H1 (cell line): ENCODE data around the gene SSTR4. TPM values are rescaled to one million over a fixed set of nuclear protein-coding genes. Genes with fewer than 3 reads are reported as not detected.
A peak's percentile ranks its signal among the peaks of the same experiment; 100 is the strongest.

Source experiments
- CTCF ChIA-PET: fragments of 300-600 bp; sonication (Branson Sonifier 250); formaldehyde crosslinking; loops from one replicate; lab custom pipeline; 2021; ENCODE audit not compliant: partially characterized antibody; lab: Charles Lee
- POLR2A ChIA-PET: fragments of 300-600 bp; sonication (Branson Sonifier 250); formaldehyde crosslinking; loops from one replicate; lab custom pipeline; 2021; ENCODE audit warnings: inconsistent platforms; ENCODE audit not compliant: partially characterized antibody; lab: Charles Lee
- DNase-seq, 2 experiments: peaks; one replicate each; pipeline versions ENCODE4 v3.0.0 to v3.0.0-alpha.2; 2010 to 2022; ENCODE audit warnings: low spot score in 2 of 2, low read depth in 1 of 2, mixed read lengths in 1 of 2
- FAIRE-seq: peaks from 2 replicates; lab custom pipeline; 2011; peaks lifted over from hg19 to GRCh38; lab: Jason Lieb, UNC
- H2AFZ ChIP-seq: 2 replicates; pipeline ENCODE4 v1.8.1; 2012; ENCODE audit warnings: low read length, inconsistent platforms
- H2AK5ac ChIP-seq: 2 replicates; pipeline ENCODE4 v1.6.1; 2013; ENCODE audit warnings: low read depth, low read length
- H2BK120ac ChIP-seq: replicated peaks from 2 replicates; pipeline ENCODE3; 2013; ENCODE audit warnings: low read depth, low read length, inconsistent platforms
- H2BK12ac ChIP-seq: 2 replicates; pipeline ENCODE4 v1.6.1; 2013; ENCODE audit warnings: low read depth, low read length
- H2BK15ac ChIP-seq: 2 replicates; pipeline ENCODE4 v1.6.1; 2013; ENCODE audit warnings: low read length
- H2BK20ac ChIP-seq: 2 replicates; pipeline ENCODE4 v1.6.1; 2013; ENCODE audit warnings: low read length
- H2BK5ac ChIP-seq: 2 replicates; pipeline ENCODE4 v1.6.1; 2013; ENCODE audit warnings: low read depth, low read length
- H3K14ac ChIP-seq: 2 replicates; pipeline ENCODE4 v1.6.1; 2013; ENCODE audit warnings: inconsistent platforms; ENCODE audit not compliant: insufficient read length
- H3K18ac ChIP-seq: 2 replicates; pipeline ENCODE4 v1.6.1; 2013; ENCODE audit warnings: low read length; ENCODE audit errors: extremely low read depth
- H3K23ac ChIP-seq: 2 replicates; pipeline ENCODE4 v1.6.1; 2013; ENCODE audit warnings: inconsistent platforms; ENCODE audit not compliant: insufficient read length
- H3K23me2 ChIP-seq: 2 replicates; pipeline ENCODE4 v1.6.1; 2013; ENCODE audit warnings: low read depth, low read length
- H3K27ac ChIP-seq: 2 replicates; pipeline ENCODE4 v1.6.1; 2011; ENCODE audit warnings: low read depth, low read length, inconsistent platforms
- H3K27me3 ChIP-seq, 4 experiments: replicated peaks in 1 of 4; 1 replicate in 1 of 4; 2 replicates in 3 of 4; pipeline versions ENCODE4 v1.6.1 to v1.8.1; 2011 to 2013; ENCODE audit warnings: low read length in 3 of 4, mild to moderate bottlenecking in 3 of 4, inconsistent platforms in 2 of 4, mixed read lengths in 2 of 4, moderate library complexity in 1 of 4; ENCODE audit not compliant: control insufficient read depth in 3 of 4, insufficient read depth in 3 of 4; ENCODE audit errors: extremely low read depth in 1 of 4
- H3K36me3 ChIP-seq, 4 experiments: 2 replicates each; pipeline versions ENCODE4 v1.6.1 to v1.8.1; 2011 to 2013; ENCODE audit warnings: mild to moderate bottlenecking in 4 of 4, low read length in 3 of 4, moderate library complexity in 2 of 4, control low read depth in 1 of 4, inconsistent platforms in 1 of 4; ENCODE audit not compliant: insufficient read depth in 4 of 4, control insufficient read depth in 2 of 4
- H3K4ac ChIP-seq: replicated peaks from 2 replicates; pipeline ENCODE3; 2013; ENCODE audit warnings: low read length, low read depth, mixed read lengths, inconsistent platforms; ENCODE audit not compliant: insufficient read length
- H3K4me1 ChIP-seq, 4 experiments: replicated peaks in 1 of 4; 1 replicate in 1 of 4; 2 replicates in 3 of 4; pipeline versions ENCODE4 v1.6.1 to v1.8.1; 2011 to 2013; ENCODE audit warnings: low read length in 3 of 4, inconsistent platforms in 2 of 4, mixed read lengths in 1 of 4; ENCODE audit not compliant: insufficient read depth in 4 of 4, control insufficient read depth in 3 of 4
- H3K4me2 ChIP-seq, 2 experiments: 2 replicates each; pipeline versions ENCODE4 v1.6.1 to v1.8.1; 2011 to 2013; ENCODE audit warnings: low read depth in 2 of 2, low read length in 2 of 2, control low read depth in 1 of 2, inconsistent platforms in 1 of 2, mild to moderate bottlenecking in 1 of 2; ENCODE audit not compliant: insufficient read depth in 1 of 2
- H3K4me3 ChIP-seq, 4 experiments: fragments of 200-600, 300-600 bp in 1 of 4; sonication (generic), shearing (Covaris generic), sonication (Bioruptor Twin) in 1 of 4; 2 replicates each; pipeline versions ENCODE4 v1.5.1 to v1.8.1; 2011 to 2016; ENCODE audit warnings: low read length in 4 of 4, low read depth in 3 of 4, control low read depth in 2 of 4, inconsistent platforms in 2 of 4, mild to moderate bottlenecking in 2 of 4, mixed read lengths in 1 of 4, moderate library complexity in 1 of 4; ENCODE audit not compliant: insufficient read depth in 2 of 4; ENCODE audit errors: extremely low read depth in 1 of 4
- H3K56ac ChIP-seq: replicated peaks from 2 replicates; pipeline ENCODE3; 2013; ENCODE audit warnings: low read depth, mild to moderate bottlenecking, mixed read lengths, low read length, inconsistent platforms; ENCODE audit not compliant: insufficient read length
- H3K79me1 ChIP-seq: 2 replicates; pipeline ENCODE4 v1.6.1; 2013; ENCODE audit warnings: low read depth, low read length, control low read depth
- H3K79me2 ChIP-seq, 2 experiments: 2 replicates each; pipeline versions ENCODE4 v1.6.1 to v1.8.1; 2012 to 2013; ENCODE audit warnings: low read length in 2 of 2, mild to moderate bottlenecking in 2 of 2, inconsistent platforms in 1 of 2; ENCODE audit not compliant: insufficient read depth in 2 of 2, control insufficient read depth in 1 of 2
- H3K9ac ChIP-seq, 4 experiments: replicated peaks in 1 of 4; 1 replicate in 1 of 4; 2 replicates in 3 of 4; pipeline versions ENCODE4 v1.6.1 to v1.8.1; 2011 to 2013; ENCODE audit warnings: low read depth in 3 of 4, low read length in 3 of 4, control low read depth in 2 of 4, mild to moderate bottlenecking in 2 of 4, moderate library complexity in 2 of 4, inconsistent platforms in 1 of 4; ENCODE audit errors: extremely low read depth in 1 of 4
- H3K9me3 ChIP-seq, 2 experiments: 2 replicates each; pipeline versions ENCODE4 v1.6.1 to v1.8.1; 2012 to 2013; ENCODE audit warnings: mild to moderate bottlenecking in 2 of 2, moderate library complexity in 2 of 2, control low read depth in 1 of 2, inconsistent platforms in 1 of 2, low read depth in 1 of 2, low read length in 1 of 2, mixed read lengths in 1 of 2; ENCODE audit not compliant: insufficient read depth in 2 of 2
- H4K20me1 ChIP-seq, 2 experiments: replicated peaks in 1 of 2; 2 replicates each; pipeline versions ENCODE3 to v1.8.1; 2011 to 2013; ENCODE audit warnings: inconsistent platforms in 2 of 2, low read length in 2 of 2, mild to moderate bottlenecking in 1 of 2; ENCODE audit not compliant: insufficient read depth in 2 of 2, control insufficient read depth in 1 of 2
- H4K5ac ChIP-seq: 2 replicates; pipeline ENCODE4 v1.6.1; 2013; ENCODE audit warnings: low read length, low read depth, mixed read lengths, inconsistent platforms; ENCODE audit not compliant: insufficient read length
- H4K8ac ChIP-seq: 2 replicates; pipeline ENCODE4 v1.8.0; 2013; ENCODE audit warnings: mild to moderate bottlenecking, moderate library complexity, low read length, inconsistent platforms; ENCODE audit not compliant: insufficient read depth; ENCODE audit errors: extremely low read depth
- H4K91ac ChIP-seq: replicated peaks from 2 replicates; pipeline ENCODE3; 2013; ENCODE audit warnings: low read length, mixed read lengths, inconsistent platforms; ENCODE audit not compliant: insufficient read length
- ATF3 ChIP-seq: IDR thresholded peaks from 2 replicates; pipeline ENCODE4 v1.6.1; 2011; ENCODE audit warnings: low read depth, mild to moderate bottlenecking, low read length; ENCODE audit not compliant: insufficient read depth
- BACH1 ChIP-seq: IDR thresholded peaks from 2 replicates; pipeline ENCODE4 v1.6.1; 2012; ENCODE audit warnings: low read length, improper control_type of control experiment
- BRCA1 ChIP-seq: IDR thresholded peaks from 2 replicates; pipeline ENCODE4 v1.6.1; 2012; ENCODE audit warnings: low read depth, low read length, improper control_type of control experiment
- CREB1 ChIP-seq: IDR thresholded peaks from 2 replicates; pipeline ENCODE4 v1.6.1; 2012; ENCODE audit warnings: inconsistent platforms
- HDAC2 ChIP-seq, 2 experiments: fragments of 300-600 bp in 1 of 2; sonication (generic) in 1 of 2; IDR thresholded peaks; 2 replicates each; pipeline ENCODE4 v1.6.1; 2011 to 2012; ENCODE audit warnings: low read depth in 2 of 2, low read length in 2 of 2, mild to moderate bottlenecking in 2 of 2, moderate library complexity in 2 of 2, borderline replicate concordance in 1 of 2, inconsistent platforms in 1 of 2
- KDM4A ChIP-seq: IDR thresholded peaks from one replicate; pipeline ENCODE4 v1.7.1; 2012; ENCODE audit warnings: low read depth, mild to moderate bottlenecking, moderate library complexity, low read length, inconsistent platforms; ENCODE audit not compliant: severe bottlenecking
- KDM5A ChIP-seq: fragments of 200-600 bp; IDR thresholded peaks from 2 replicates; pipeline ENCODE4 v1.7.1; 2012; ENCODE audit warnings: mild to moderate bottlenecking, low read length, inconsistent platforms, mixed read lengths
- NANOG ChIP-seq: IDR thresholded peaks from 2 replicates; pipeline ENCODE4 v1.6.1; 2011; ENCODE audit warnings: low read length, low read depth, mild to moderate bottlenecking, inconsistent platforms; ENCODE audit not compliant: insufficient read depth, poor library complexity, severe bottlenecking
- SAP30 ChIP-seq: fragments of 300-600 bp; sonication (generic); IDR thresholded peaks from 2 replicates; pipeline ENCODE4 v1.7.1; 2012; ENCODE audit warnings: low read length, moderate library complexity, mild to moderate bottlenecking, inconsistent platforms; ENCODE audit not compliant: insufficient read depth, insufficient replicate concordance
- SUZ12 ChIP-seq: fragments of 200-600 bp; sonication (generic); IDR thresholded peaks from 2 replicates; pipeline ENCODE4 v1.6.1; 2012; ENCODE audit warnings: mild to moderate bottlenecking, inconsistent platforms, low read length, moderate library complexity, mixed read lengths
- WGBS, 2 experiments: shearing (Covaris generic) in 1 of 2; methylation state at CpG; one replicate each; pipeline versions ENCODE4 v1.1.6 to v1.1.7; 2013 to 2015; ENCODE audit warnings: low lambda C conversion rate in 2 of 2, mixed read lengths in 2 of 2, inconsistent platforms in 1 of 2, low coverage in 1 of 2, missing lambda C conversion rate in 1 of 2; ENCODE audit not compliant: insufficient replicate concordance in 2 of 2, insufficient coverage in 1 of 2, insufficient read length in 1 of 2; ENCODE audit errors: extremely low coverage in 1 of 2, missing lambda C conversion rate in 1 of 2; 5-methylcytosine and 5-hydroxymethylcytosine counted together
- polyA plus RNA-seq, 7 experiments: library from polyadenylated mRNA; depleted of rRNA in 3 of 7; stranded (reverse) in 5 of 7; unstranded in 2 of 7; fragments of >200 nt in 5 of 7; fragments of 200-250 nt in 2 of 7; gene quantifications; 1 replicate in 5 of 7; 2 replicates in 1 of 7; 4 replicates in 1 of 7; pipeline versions ENCODE4 v1.2.1 to v1.2.3, GENCODE V29; 2011 to 2013; ENCODE audit warnings: missing spikeins in 2 of 7, mixed read lengths in 2 of 7
- total RNA-seq: library from RNA; stranded (reverse); fragmentation: NEBNext Ultra II Directional; extraction: Animal tissue kit (Norgen Biotek cat#: 25700); gene quantifications from 2 replicates; pipeline ENCODE4 v1.2.1, GENCODE V29; 2021

Gene SSTR4
- total and polyA plus RNA-seq, 2 of the 8 experiments (the other 6 are each of a cell fraction or from before 2014, with no cell fraction given): 0.05 TPM; not detected in 1

- H2BK120ac ChIP-seq: no peak within 1 kb of the TSS
- no peak within 1 kb of the TSS for H2AK5ac ChIP-seq
- peak within 1 kb of the TSS; percentile 81; the same call in 1 of the 2 replicates for H2BK15ac ChIP-seq
- H3K79me2 ChIP-seq: no peaks in the 10 kb centered on the region
- peak within 1 kb of the TSS; percentile 30 to 66 (median 50) for H3K4me3 ChIP-seq
- H3K23me2 ChIP-seq: peaks cover 28% of the 10 kb centered on the region
- H3K56ac ChIP-seq: no peak within 1 kb of the TSS
- H2AFZ ChIP-seq: peak within 1 kb of the TSS; percentile 35; the same call in 1 of the 2 replicates
- FAIRE-seq (no peak), DNase-seq (peak in 1 of 2 experiments; percentile 81)
- no peaks in the 10 kb centered on the region for H3K79me1 ChIP-seq
- no peaks in the 10 kb centered on the region for H3K9me3 ChIP-seq
- H3K18ac ChIP-seq: peak within 1 kb of the TSS; percentile 60
- H3K27me3 ChIP-seq: peaks cover 31 to 66% (median 51%) of the 10 kb centered on the region in 4 experiments
- H3K14ac ChIP-seq: no peak within 1 kb of the TSS
- peak within 1 kb of the TSS; percentile 70 to 98 for H3K4me2 ChIP-seq
- H2BK12ac ChIP-seq: peak within 1 kb of the TSS; percentile 50; the same call in 1 of the 2 replicates
- CTCF ChIA-PET: interaction anchor here (0.6 to 5.0 kb wide), 25 partner anchors 10 to 358 kb away, joined by 3 to 90 read pairs (median 6); partner anchors contain the start of genes CD93 and SSTR4
- H4K91ac ChIP-seq: no peak within 1 kb of the TSS
- peaks cover 4 to 12% (median 6%) of the 10 kb centered on the region in 4 experiments; a peak in 6 of 7 replicates for H3K4me1 ChIP-seq
- POLR2A ChIA-PET: interaction anchor here (1.4 to 2.2 kb wide), 4 partner anchors 7 to 301 kb away, joined by 5 to 13 read pairs (median 6); partner anchors contain the start of gene NXT1
- H4K8ac ChIP-seq: no peak within 1 kb of the TSS
- peaks cover 0 to 5% of the 10 kb centered on the region in 2 experiments for H4K20me1 ChIP-seq
- H3K9ac ChIP-seq: no peak within 1 kb of the TSS
- WGBS, 2 experiments: 2% methylated on average over 49 of the region's 79 CpGs; no CpG with 5 or more reads in 1 of the 2 experiments
- no peaks in the 10 kb centered on the region for H3K36me3 ChIP-seq
- no peak within 1 kb of the TSS; the same call in 1 of the 2 replicates for H2BK20ac ChIP-seq
- no peak within 1 kb of the TSS for H3K23ac ChIP-seq
- peak within 1 kb of the TSS; percentile 52; the same call in 1 of the 2 replicates for H2BK5ac ChIP-seq
- H3K4ac ChIP-seq: no peak within 1 kb of the TSS
- no peak within 1 kb of the TSS for H4K5ac ChIP-seq
- no peak within 1 kb of the TSS for H3K27ac ChIP-seq
- TF ChIP-seq CREB1 (no peak), SAP30 (no peak), KDM4A (peak; percentile 17), HDAC2 (IDR thresholded peaks at IDR 0.05; ENCODE audit: borderline replicate concordance in 1 of 2, low read depth in 2 of 2, low read length in 2 of 2) (no peak), NANOG (no peak), BACH1 (no peak), SUZ12 (peak; percentile 44), BRCA1 (no peak), ATF3 (no peak), KDM5A (no peak)
Observed at GRCh38 chr20:23049201-23050075, 14.3 kb downstream of the SSTR4 start, which contains the start of gene THBD. Gene THBD (minus strand): TSS chr20:23049672. CDS start chr20:23049504, 168 bp downstream.
